ENCODE measurements around the gene SPDYE17.
"Not testable (repeated sequence)": the region's sequence is repeated elsewhere in the genome, so short reads cannot be mapped to it uniquely, and the experiment has no call there.

Gene SPDYE17

GRCh38 chr7:76998764-76999450 lies 33.3 kb downstream of the SPDYE17 start:
- DNase-seq (ENCODE audit: low spot score): not testable (repeated sequence)

DNA sequence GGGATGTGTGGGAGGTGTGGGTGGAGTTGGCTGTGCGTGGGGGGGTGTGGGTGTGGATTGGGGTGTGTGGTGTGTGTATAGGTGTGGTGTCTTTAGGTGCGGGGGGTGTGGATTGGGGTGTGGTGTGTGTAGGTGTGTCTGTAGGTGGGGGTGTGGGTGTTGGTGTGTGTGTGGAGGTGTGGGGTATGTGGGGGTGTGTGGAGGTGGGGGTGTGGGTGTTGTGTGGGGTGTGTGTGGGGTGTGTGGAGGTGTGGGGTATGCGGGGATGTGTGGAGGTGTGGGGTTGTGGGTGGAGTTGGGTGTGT lies 33.9 kb downstream of the SPDYE17 start:
- no peak for DNase-seq (ENCODE audit: low spot score)

DNA sequence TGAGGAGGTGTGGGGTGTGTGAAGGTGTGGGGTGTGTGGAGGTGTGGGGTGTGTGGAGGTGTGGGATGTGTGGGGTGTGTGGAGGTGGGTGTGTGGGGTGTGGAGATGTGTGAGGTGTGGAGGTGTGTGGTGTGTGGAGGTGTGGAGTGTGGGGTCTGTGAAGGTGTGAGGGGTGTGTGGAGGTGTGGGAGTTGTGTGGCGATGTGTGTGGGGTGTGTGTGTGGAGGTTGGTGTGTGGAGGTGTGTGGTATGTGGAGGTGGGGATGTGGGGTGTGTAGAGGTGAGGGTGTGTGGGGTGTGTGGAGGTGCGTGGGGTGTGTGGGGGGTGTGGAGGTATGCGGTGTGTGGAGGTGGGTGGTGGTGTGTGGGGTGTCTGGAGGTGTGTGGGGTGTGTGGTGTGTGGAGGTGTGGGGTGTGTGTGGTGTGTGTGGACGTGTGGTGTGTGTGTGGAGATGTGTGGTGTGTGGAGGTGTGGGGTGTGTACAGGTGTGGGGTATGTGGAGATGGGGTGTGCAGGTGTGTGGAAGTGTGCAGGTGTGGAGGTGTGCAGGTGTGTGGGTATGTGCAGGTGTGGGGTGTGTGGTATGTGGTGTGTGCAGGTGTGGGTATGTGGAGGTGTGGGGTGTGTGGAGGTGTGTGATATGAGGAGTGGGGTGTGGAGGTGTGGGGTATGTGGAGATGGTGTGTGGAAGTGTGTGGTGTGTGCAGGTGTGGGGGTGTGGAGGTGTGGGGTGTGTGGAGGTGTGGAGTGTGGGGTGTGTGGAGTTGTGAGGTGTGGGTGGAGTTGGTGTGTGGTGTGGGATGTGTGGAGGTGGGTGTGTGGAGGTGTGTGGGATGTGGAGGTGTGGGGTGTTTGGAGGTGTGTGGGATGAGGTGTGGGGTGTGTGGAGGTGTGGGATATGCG lies 34.5 kb downstream of the SPDYE17 start:
- no peak for DNase-seq (ENCODE audit: low spot score)

- DNase-seq (ENCODE audit: low spot score): not testable (repeated sequence)
Measured at GRCh38 chr7:76996932-76997331, 35.2 kb downstream of the SPDYE17 start.

GRCh38 chr7:76994286-76994685 lies 37.9 kb downstream of the SPDYE17 start:
- not testable (repeated sequence) for DNase-seq (ENCODE audit: low spot score)

DNA sequence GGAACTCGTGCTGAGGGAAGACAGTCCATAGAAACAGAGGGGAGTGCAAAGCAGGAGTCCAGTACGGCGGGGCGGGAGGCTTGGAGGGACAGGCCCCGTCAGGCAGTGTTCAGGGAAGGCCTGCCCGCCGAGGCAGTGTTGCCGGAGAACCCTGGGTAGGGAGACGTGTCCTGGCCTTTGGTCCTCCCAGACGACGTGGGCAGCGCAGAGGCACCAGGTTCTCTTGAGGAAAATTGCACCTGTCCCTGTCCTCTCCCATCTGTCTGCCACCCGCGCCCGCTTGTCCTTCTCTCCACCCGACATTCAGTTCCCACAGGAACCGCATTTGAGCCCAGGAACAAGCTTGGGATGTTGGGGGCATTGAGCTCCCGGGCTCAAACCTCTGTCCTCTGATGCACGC lies 38.3 kb downstream of the SPDYE17 start:
- DNase-seq (ENCODE audit: low spot score): not testable (repeated sequence)

DNA sequence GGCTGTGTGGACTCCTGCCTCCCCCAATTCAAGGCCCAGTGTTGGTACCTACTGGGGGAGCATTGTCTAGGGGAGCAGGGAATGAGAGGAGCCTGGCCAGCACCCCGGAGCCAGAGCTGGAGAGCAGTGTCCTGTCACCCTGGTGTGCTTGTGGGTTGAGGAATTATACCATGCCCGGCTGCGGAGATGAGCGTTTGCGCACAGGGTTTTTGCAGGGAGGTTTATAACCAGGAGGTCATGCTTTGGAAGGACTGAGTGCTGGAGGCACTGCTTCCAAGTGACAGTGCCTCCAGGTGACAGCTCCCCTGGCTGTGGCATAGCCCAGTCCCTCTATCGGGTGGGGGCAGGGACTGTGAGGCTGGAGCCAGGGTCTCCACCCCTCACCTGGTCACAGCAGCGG lies 39.3 kb downstream of the SPDYE17 start:
- not testable (repeated sequence) for DNase-seq (ENCODE audit: low spot score)

GRCh38 chr7:76992204-76992603 lies 40.0 kb downstream of the SPDYE17 start:
- DNase-seq (ENCODE audit: low spot score): not testable (repeated sequence)

DNA sequence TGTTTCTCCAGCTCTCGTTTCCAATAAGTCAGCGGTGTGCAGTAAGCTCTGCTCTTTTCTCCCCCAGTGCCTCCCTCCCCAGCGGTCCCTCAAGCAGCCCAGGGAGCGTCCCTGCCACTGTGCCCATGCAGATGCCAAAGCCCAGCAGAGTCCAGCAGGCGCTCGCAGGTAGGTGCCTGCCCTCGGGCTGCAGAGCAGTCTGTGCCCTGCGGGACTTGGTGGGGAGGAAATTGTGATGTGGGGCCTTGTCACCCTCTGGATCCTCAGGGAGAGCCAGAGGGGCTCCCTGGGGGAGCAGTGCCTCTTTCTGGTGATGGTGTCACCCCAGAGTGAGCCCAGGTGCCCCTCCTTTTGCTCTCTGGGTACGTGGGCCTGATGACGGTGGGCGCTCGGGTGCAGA lies 42.0 kb downstream of the SPDYE17 start:
- DNase-seq (ENCODE audit: low spot score): not testable (repeated sequence)

GRCh38 chr7:76985924-76986717 lies 46.0 kb downstream of the SPDYE17 start:
- not testable (repeated sequence) for DNase-seq (ENCODE audit: low spot score)

GRCh38 chr7:76984784-76985136 lies 47.4 kb downstream of the SPDYE17 start:
- DNase-seq (ENCODE audit: low spot score): not testable (repeated sequence)

- not testable (repeated sequence) for DNase-seq (ENCODE audit: low spot score)
Measured at GRCh38 chr7:76983937-76984783, 48.0 kb downstream of the SPDYE17 start.

DNA sequence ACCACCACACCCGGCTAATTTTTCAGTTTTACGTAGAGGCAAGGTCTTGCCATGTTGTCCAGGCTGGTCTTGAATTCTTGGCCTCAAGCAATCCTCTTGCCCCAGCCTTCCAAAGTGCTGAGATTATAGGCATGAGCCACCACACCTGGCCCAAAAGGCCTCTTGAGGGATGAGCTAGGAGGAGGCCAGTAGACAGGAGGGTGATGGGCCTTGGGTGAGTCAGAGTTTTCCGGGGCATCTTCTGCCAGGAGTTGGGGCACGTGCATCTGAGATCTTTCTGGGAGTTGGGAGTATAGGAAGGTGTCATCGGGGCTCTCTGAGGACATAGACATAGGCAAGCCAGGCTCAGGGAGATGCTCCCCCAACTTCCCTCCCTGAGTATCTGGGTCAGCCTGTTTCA lies 48.8 kb downstream of the SPDYE17 start:
- DNase-seq (ENCODE audit: low spot score): not testable (repeated sequence)

GRCh38 chr7:76982501-76982900 lies 49.7 kb downstream of the SPDYE17 start:
- DNase-seq (ENCODE audit: low spot score): not testable (repeated sequence)

DNA sequence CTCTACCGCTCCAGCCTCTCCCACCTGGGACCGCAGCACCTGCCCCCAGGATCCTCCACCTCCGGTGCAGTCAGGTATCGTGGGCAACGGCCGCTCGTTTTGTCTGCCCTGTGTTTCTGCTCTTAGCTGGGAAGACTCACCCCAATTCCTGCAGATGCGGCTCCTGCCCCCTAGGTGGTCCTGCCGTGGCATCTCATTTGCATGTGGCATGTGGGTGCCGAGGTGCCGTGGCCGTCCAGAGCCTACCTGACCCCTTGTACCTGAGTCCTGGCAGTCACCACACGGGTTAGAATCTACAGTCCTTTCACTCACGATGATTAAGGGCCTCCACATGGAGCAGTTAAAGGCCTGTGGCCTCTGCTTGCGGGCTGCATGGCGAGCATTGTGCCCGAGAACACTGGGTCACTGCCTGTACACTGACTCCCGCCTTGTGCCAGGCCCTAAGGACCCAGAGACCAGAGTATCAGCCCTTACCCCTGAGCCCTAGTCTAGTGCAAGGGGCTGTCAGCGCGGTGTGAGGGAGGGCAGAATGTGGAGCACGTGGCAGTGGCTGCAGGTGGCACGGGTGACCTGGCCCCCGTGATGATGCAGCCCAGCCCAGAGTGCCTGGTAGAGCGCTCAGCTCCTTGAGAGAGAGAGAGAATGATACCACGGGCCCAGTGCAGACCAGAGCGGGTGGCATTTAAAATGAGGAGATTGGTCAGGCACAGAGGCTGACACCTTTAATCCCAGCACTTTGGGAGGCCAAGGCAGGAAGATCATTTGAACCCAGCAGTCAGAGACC lies 50.8 kb downstream of the SPDYE17 start:
- not testable (repeated sequence) for DNase-seq (ENCODE audit: low spot score)

DNA sequence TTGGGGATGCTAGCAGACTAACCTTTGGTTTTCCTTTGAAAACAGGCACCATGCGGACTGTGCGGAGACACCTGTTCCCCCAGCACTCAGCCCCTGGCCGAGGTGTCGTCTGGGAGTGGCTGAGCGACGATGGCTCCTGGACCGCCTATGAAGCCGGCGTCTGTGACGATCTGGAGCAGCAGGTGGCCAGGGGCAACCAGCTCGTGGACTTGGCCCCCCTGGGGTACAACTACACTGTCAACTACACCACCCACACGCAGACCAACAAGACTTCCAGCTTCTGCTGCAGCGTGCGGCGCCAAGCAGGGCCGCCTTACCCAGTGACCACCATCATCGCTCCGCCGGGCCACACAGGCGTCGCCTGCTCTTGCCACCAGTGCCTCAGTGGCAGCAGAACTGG lies 51.6 kb downstream of the SPDYE17 start:
- not testable (repeated sequence) for DNase-seq (ENCODE audit: low spot score)

GRCh38 chr7:76977761-76978367 lies 54.3 kb downstream of the SPDYE17 start:
- DNase-seq (ENCODE audit: low spot score): not testable (repeated sequence)

DNA sequence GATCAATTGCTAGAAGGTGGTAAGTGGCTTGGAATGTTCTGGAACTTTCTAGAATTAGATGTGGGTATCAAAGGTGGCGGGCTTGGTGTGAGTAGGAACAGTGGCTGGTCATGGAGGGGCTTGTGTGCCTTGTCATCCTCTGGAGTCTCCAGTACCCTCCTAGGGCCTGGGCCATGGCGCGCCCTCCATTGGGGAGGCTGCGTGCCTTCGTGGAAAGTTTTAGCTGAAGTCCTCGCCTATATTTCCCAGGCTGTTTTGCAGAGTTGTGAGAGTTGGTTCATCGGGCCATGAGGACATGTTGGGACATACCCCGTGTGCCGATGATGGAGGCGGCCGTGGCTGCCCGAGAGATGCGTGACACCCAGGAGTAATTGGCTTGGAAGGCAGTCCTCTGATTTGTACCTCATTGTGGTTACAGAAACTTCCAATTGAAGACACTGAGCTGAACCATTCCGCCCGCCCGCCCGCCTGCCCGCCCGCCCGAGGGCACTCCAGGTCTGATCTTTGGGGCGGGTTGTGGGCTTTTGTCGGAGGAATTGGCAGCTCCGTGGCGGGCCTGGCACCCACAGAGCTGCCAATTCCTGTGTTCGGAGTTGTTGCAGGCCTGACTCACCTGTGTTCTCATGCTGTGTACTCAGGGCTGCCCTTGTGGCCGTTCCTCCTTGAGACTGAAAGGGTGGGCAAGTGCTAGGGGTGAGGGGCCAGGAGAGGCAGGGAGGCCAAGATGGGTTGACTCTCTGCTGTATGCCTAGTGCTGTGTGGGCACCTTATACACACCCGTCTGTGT lies 57.2 kb downstream of the SPDYE17 start:
- not testable (repeated sequence) for DNase-seq (ENCODE audit: low spot score)

GRCh38 chr7:76974336-76974735 lies 57.8 kb downstream of the SPDYE17 start:
- not testable (repeated sequence) for DNase-seq (ENCODE audit: low spot score)

All from LoVo (cell line).